HG03575 (cell line): ENCODE results near the gene MTX1.
"Not testable (repeated sequence)": the region's sequence is repeated elsewhere in the genome, so short reads cannot be mapped to it uniquely, and the experiment has no call there.

Source experiments
- ATAC-seq: cut with Tn5 transposase; IDR thresholded peaks from one replicate; pipeline ENCODE4 v1.9.1; 2021; ENCODE audit not compliant: unreplicated experiment, insufficient number of reproducible peaks, low FRiP score; ENCODE audit errors: extremely low read depth

MTX1 gene

DNA sequence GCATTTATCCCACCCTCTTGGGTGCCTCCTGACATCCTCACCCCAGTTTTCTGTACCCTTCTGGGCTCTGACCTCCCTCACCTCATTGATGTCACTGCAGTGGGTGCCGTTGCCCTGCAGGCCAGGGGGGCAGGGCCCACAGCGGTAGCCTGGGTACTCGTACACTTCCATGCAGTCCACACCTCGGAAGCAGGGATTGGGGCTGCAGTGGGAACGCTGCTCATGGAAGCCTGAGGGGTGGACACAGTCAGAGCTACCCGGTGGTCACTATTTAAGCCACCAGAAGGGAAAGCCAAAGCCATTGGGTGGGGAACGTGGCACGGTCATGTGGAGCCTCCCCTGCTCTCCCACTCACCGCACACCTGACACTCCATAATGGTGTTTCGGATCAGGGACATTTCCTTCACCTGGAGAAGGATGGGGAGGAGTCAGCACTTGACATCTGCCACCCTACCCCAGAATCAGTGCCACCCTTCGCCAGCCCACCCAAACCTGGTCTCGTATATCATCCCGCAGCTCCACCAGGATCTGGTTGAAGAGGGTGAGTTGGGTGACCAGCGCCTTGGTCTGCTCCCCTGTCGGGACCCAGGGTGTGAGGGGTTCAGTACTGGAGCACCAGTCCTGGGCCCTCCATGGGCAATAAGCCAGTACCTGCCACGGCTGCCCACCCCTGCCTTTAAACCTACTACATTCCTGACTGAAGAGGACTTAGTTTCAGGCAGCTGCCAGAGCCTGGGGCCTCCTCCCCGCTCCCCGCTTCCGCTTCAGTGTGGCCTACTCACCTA lies 5.6 kb upstream of the MTX1 start:
- ATAC-seq: no peak

DNA sequence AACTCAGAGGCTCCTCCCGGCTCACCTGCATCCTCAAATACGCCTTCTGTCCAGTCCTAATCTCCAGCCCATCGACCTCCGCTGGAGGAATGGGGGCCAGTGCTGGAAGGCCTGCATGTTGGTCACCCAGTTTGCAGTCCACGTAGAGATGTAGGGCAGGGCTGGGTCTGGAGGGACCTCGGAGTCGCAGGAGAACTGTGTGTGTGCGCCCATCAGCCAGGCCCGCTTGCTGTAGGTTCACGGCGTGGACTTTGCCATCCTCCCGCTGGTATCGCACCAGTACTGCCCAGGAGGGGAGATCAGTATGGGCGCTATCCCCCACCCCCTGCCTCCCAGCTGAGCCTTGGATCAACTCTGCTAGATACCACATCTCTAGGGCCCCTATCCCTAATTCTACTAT lies 3.5 kb upstream of the MTX1 start:
- no peak for ATAC-seq

DNA sequence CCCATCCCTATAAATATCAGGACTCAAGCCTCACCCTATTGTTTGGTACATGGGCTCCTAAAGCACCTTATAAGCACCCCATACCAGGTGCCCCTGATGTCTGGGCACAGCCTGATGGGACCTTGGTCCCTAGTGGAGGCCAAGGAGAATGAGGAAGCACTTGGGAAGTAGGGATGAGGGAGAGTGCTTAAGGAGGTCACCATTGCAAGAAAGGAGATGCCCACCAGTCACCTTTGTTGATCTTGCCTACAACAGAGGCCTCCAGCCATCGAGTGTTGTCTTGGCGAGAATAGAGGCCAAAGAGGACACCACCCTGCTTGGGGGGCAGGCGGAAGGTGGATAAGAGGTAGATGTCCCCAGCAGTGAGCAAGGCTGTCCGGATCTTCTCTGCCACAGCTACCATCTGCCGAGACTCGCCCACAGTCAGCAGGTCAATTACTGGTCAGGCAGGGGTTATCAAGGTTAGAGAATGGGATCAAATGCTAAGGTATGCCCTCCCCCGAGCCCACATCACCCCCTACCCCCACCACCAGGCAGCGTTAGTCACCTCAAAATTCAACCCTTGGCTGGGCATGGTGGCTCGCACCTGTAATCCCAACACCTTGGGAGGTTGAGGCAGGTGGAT lies 2.4 kb upstream of the MTX1 start:
- no peak for ATAC-seq

DNA sequence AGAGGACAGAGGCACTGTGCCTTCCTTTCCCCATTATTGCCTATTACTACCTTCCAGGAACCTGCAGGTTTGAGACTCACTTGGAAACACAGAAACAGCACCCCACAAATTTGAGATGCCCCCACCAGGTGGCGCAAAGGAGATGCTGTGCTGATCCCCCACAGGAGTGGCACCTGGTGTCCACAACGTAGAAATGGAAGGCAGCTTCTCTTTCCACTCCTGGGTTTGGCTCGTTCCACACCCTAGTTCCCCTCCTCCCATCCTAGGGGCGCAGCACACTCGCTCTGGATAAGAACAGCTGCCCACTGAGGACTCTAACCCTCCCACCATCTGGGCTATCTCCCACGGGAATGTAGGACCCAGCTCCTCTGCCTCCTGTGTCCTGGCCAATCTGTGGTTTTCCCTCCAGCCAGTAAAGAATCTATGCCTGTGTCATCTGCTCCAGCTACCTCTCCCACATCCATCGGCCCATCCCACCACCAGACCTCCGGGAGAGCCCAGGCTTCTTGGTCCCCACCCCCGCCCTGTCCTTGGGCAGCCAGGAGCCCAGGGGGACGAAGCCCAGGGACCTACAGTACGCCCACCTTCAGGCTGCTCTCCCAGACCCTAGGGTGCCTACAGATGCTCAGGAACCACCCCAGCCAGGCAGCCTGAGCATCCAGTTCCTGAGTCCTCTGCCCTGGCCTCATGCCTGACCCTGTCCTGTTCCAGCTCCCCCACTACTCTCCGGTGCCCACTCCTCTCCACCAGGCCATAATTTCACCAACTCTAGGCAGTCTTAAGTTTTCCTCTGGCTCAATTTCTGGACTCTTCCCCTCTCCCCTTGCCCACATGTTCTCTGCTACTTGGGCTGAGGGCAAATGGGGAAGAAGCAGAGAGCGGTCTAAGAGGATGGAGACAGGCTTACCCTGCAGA lies 1.3 kb upstream of the MTX1 start:
- ATAC-seq: no peak

DNA sequence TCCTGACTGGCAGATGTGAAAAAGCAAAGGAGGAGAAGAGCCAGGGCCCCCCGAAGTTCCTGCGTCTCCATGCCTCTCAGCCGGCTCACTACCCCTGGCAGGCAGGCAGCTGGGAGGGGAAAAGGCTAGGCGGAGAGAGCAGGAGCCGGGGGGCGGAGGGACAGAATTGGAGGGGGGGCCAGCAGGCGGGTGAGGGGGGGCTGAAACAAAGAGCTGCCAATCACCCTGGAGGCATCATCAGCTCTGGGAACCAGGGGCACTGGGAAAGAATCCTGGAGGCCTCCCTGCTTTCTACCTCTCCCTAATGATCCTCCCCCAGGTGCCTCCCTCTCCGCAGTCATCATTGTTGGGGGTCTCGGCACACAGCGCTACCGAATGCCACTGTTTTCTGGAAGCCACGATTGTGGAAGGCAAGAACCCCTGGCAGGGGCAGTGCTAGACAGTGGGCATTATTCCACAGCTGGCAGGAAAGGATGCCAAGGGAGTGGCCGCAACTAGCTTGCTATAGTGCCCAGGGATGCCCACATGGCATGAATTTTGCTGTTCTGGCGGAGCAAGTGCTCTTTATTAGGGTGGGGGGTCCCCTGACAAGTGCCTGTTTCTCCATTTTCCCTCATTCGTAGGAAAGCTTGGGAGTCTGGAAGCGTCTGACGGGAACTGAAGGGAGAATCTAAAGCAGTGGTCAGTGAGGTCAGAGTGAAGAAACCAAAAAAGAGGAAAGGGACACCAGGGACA lies 522 bp upstream of the MTX1 start, which contains the start of gene THBS3:
TSS of gene THBS3 (minus strand) at position 92 of the 735 bp plus-strand sequence. CDS start at position 71, 21 bp downstream.
- ATAC-seq: no peak

DNA sequence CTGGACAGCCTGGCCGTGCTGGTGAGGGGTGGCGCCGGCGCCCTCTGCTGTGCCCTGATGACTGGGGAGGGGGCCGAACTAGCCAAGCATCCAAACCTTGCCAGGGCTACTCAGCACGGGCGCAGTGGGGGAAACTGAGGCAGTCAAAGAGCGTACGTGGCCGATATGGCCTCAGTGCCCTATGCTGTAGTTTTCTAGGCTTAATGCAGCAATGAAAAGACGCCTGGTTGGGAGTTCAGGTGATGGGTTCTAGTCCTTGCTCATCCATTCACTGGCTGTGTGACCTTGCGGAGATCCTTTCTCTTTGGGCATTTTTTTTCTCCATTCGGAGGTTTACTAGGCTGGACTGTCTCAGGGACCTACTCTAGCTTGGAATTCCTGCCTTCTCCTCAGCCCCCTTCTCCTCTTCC lies 822 bp downstream of the MTX1 start:
- no peak for ATAC-seq

DNA sequence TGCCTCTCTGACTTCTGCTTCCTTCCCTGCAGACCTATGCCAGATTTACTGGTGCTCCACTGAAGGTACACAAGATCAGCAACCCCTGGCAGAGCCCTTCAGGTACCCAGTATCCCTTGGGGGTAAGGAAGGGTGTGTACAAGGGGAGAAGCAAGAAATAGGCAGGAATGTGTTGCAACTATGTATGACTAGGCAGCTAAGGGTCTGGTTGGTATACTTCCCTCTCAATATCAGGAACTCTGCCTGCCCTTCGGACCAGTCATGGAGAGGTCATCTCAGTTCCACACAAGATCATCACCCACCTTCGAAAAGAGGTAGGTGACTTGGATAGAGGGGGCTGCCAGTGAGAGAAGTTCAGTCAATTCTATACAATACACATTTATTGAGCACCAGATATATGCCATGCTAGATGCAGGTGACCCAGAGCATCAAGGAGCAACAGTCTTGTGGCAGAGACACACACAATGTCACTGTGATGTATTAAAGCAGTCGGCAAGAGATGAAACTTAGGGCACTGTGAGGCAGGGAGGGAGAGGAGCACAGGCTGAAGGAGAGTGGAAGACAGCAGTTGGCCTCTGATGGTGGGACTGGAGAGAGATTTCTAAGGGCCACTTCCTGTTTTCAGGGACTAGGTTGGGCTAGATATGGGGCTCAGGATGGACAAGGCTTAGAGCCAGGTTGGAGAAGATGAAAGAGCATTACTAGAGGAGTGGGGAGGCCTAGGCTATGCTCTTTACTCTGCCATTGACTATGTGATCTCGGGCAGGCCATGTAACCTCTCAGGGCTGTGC lies 2.0 kb downstream of the MTX1 start:
- no peak for ATAC-seq

DNA sequence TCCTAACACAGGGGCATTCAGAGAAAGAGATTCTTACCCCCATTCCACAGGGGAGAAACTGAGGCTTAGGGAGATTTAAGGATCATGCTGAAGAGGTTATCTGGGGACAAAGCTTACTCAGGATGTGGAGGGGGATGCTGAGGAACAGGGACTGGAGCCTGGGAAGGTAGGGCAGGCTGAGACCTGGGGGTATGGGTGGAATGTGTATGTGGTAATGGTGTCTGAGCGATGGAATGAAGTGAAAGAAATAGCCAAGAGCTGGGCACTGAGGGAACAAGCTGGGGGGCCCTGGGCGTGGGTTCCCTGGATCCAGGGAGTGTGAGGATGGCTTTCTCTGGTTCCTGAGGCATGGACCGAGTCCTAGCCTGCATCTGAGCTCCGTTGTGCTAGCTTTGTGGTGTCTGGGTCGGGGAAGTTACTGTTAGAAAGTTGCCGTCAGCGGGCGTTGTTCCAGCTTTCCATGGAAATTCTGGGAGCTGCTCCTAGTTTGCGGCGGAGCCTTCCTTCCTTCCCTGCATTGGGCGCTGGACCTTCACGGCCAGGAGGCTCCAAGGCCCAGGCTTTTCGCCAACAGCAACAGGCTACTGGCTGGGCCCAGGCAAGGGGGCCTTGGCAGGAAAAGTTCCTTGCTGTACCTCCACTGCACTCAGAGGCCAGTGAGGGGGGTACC lies 3.0 kb downstream of the MTX1 start:
- not testable (repeated sequence) for ATAC-seq

DNA sequence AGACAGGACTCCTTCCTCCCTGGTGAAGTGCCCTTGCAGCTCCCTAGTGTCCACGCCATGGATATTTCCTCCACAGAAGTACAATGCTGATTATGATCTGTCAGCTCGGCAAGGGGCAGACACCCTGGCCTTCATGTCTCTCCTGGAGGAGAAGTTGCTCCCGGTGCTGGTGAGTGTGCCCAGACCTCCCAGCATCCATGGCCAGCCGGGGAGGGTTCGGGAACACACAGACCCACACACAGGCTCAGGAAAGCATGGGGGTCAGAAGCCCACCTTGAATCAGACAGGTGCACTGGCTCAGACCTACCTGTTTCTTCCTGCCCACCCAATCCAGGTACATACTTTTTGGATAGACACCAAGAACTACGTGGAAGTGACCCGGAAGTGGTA lies 3.6 kb downstream of the MTX1 start:
- not testable (repeated sequence) for ATAC-seq

DNA sequence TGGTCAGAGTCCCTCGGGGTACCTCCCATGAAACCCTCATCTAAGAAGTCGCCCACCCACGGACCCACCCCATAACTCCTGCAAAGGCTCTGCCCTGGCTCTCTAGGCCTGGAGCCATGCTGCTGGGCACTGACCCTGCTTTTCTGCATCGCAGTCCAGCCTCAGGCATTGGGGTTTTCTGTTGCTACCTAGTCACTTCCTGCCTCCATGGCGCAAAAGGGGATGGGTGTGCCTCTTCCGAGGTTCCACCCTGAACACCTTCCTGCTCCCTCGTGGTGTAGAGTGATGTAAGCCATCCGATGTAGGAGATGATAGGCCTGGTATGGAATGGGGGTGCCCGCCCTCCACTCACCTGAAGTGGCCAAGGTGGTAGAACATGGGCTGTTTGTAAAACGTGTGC lies 6.2 kb downstream of the MTX1 start:
- ATAC-seq: not testable (repeated sequence)

DNA sequence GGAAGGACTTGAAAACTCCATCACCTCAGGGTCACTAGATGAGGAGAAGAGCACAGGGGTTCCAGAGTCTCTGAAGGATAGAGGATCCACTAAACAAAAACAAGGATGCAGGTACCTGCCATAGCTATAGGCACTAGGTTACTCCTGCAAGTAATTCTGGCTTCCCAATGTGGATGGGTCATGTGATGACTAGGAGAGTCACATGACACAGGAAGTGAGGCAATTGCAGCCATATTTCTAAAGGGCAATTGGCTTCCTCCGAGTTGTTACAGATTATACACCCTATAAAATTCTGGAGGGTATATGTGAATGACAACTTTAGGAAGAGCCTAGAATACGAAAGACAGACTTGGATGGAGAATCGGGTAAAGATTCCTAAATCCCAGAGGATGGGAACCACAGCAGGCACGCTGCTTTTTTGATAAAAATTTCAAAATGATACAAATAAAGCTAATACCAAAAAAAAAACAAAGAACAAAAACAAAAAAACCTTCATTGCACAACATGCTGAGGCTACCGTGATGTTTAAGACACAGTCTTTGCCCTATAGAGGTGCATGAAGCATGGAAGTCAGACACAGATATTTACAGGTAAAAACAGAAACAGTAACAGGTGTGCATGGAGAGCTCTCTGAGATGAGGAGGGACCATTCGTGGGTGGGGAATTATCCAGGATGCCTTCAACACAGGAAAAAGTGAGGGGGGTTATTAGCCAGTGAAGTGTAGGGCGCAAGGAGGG lies 10.5 kb downstream of the MTX1 start:
- no peak for ATAC-seq

DNA sequence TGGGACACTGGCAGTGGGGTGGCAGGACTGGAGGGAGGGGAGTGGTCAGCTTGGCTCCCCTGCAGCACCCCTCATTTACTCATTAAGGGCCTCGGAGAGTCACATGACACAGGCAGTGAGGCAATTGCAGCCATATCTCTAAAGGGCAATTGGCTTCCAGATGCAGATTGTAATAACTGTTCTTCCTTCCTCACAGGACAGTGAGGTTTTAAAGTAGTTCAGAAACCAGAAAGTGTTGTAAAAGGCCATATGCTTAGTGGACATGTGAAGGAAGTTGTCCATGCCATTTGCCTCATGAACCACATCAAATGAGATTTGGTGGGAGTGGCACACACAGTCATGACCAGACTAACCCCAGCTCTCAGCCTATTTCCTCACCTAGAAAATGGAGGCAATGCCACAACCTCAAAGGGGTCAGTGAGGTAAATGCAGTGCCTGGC lies 11.1 kb downstream of the MTX1 start:
- no peak for ATAC-seq

DNA sequence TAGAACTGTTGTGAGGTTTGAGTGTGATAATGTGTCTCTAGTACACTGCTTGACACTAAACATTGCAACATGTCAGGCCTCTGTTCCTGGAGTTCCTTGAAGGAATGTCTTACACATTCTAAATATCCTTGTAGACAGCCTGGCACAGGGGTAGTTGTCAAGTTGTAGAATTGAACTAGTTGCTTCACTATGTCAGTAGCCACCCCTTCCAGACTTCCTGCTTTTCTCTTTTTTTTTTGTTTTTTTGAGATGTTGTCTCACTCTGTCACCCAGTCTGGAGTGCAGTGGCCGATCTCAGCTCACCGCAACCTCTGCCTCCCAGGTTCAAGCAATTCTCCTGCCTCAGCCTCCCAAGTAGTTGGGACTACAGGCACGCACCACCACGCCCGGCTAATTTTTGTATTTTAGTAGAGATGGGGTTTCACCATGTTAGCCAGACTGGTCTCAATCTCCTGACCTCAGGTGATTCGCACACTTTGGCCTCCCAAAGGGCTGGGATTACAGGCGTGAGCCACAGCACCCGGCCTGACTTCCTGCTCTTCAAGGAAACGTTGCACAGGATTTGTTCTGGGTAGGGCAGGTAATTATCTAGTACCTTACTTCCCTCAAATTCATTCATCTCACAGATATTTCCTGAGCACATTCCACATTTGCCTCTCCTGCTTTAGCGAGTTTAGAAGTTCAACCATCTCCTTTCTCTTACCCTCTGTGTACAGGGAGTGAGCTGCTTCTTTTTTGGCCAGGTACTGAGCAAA lies 11.9 kb downstream of the MTX1 start:
- ATAC-seq: not testable (repeated sequence)

DNA sequence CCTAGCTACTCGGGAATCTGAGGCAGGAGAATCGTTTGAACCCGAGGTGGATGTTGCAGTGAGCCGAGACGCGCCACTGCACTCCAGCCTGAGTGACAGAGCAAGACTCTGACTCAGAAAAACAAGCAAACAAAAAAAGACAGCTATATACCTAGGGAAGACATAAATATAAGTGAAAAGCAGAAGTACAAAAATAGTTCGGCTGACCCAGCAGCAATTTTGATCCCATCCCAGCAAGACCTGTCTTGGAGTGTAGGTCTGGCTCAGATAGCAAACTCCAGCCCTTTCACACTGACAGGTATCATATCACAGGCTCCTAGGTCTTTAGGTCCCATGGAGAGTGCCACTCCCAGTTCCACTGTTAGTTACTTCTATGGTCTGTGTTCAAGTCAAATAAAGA lies 14.6 kb downstream of the MTX1 start:
- ATAC-seq: no peak

DNA sequence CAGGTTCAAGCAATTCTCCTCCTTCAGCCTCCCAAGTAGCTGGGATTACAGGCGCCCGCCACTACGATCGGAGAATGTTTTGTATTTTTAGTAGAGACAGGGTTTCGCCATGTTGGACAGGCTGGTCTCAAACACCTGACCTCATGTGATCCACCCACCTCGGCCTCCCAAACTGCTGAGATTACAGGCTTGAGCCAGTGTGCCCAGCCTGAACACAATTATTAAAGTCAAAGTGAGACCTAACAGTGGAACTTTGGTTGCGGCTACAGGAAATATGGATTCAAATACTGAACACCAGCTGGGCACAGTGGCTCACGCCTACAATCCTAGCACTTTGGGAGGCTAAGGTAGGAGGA lies 16.9 kb downstream of the MTX1 start:
- ATAC-seq: not testable (repeated sequence)

DNA sequence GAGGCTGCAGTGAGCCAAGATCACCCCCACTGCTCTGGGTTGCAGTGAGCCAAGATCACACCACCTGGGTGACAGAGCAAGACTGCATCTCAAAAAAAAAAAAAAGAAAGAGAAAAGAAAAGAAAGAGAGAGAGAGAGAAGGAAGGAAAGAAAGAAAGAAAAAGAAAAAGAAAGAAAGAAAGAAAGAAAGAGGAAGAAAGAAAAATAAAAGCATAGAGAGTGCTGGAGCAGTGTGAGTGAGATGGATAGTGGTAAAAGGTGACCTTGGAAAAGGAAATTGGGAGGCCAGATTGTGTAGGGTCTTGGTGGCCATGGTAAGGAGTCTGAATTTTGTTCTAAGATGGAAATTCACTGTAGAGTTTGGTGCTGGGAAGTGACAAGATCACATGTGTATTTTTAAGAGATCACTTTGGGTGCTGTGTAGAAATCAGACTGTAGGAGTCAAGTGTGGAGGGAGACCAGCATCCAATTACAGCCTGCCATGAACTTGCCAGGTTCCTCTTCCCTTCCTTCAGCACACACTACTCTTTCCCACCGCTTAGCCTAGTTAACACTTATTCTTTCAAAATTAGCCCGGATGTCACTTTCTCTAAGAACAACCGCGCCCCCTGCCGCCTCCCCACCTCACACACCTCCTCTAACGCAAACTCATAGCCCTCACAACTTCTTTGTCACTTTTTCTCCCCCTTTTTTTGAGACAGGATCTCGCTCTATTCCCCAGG lies 17.9 kb downstream of the MTX1 start:
- ATAC-seq: no peak
